GM13976 (cell line): ENCODE results near the gene SLC37A1.

Experiments used
- DNase-seq: peaks from one replicate; pipeline ENCODE4 v3.0.0; 2012; ENCODE audit warnings: low spot score
- in situ Hi-C: fragments of 300-500 bp; cut with MboI; formaldehyde crosslinking; loops from one replicate; pipeline ENCODE4 v1.12.0; 2022; ENCODE audit warnings: low sequenced_read_pairs, mixed read lengths, inconsistent platforms; ENCODE audit not compliant: unreplicated experiment
- TF ChIP-seq, protein P1 (sequence below): IDR thresholded peaks from 2 replicates; pipeline ENCODE4 v1.5.1; 2012; ENCODE audit warnings: borderline replicate concordance, mild to moderate bottlenecking; ENCODE audit not compliant: insufficient read depth; ENCODE audit errors: extremely low read depth, missing control alignments, control extremely low read depth

Gene SLC37A1

DNA sequence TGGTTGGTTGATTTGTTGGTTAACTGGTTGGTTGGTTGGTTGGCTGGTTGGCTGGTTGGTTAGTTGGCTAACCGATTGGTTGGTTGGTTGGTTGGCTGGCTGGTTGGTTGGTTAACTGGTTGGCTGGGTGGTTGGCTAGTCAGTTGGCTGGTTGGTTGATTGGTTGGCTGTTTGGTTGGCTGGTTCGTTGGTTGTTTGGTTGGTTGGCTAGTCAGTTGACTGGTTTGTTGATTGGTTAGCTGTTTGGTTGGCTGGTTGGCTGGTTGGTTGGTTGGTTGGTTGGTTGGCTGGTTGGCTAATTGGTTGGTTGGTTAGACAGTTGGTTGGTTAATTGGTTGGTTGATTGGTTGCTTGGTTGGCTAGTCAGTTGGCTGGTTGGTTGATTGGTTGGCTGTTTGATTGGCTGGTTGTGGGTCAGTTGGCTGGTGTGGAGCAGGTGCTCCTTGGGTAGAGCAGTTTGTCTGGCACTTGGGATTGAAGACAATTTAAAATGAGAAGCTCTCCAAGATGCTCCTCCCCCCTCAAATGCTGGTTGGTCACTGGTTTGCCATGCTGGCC, 24.6 kb upstream of the SLC37A1 start:
- no peak for DNase-seq
- TF ChIP-seq, protein P1, sequence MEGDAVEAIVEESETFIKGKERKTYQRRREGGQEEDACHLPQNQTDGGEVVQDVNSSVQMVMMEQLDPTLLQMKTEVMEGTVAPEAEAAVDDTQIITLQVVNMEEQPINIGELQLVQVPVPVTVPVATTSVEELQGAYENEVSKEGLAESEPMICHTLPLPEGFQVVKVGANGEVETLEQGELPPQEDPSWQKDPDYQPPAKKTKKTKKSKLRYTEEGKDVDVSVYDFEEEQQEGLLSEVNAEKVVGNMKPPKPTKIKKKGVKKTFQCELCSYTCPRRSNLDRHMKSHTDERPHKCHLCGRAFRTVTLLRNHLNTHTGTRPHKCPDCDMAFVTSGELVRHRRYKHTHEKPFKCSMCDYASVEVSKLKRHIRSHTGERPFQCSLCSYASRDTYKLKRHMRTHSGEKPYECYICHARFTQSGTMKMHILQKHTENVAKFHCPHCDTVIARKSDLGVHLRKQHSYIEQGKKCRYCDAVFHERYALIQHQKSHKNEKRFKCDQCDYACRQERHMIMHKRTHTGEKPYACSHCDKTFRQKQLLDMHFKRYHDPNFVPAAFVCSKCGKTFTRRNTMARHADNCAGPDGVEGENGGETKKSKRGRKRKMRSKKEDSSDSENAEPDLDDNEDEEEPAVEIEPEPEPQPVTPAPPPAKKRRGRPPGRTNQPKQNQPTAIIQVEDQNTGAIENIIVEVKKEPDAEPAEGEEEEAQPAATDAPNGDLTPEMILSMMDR: no peak
- in situ Hi-C loops: no loop called here

DNA sequence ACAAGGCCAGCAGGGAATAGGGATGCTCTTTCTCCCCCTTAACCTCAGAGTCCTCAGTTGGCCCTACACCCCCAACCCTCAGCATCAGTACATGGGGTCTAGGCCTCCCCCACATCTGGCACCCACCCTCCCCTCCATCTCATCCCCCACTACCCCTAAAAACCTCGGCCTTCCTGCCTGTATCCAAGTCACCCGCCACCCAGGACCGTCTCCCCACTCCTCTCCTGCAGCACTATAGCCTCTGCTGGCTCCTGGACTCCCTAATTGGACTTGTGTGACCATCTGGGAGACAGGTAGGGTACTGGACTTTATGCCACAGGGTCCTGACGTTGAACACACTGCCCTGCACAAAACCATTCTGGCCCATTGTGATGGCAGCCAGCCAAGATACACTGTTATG, 23.7 kb upstream of the SLC37A1 start:
- in situ Hi-C loops: no loop called here
- TF ChIP-seq, protein P1: no peak
- no peak for DNase-seq

DNA sequence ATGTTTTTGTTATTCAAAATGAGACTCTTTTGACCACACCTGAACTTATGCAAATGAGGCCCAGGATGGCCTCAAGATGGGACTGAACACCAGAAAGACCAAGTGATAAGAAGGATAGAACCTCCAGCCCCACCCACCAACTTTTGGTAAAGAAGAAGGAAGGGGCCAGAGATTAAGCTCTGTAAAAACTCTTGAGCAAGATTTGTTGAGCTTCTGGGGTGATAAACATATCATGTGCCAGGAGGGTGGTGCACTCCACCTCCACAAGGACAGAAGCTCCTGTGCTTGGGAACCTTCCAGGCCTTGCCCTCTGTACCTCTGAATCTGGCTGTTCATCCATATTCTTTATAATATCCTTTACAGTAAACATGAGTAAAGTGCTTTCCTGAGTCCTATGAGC, 22.9 kb upstream of the SLC37A1 start:
- in situ Hi-C loops: no loop called here
- no peak for DNase-seq

DNA sequence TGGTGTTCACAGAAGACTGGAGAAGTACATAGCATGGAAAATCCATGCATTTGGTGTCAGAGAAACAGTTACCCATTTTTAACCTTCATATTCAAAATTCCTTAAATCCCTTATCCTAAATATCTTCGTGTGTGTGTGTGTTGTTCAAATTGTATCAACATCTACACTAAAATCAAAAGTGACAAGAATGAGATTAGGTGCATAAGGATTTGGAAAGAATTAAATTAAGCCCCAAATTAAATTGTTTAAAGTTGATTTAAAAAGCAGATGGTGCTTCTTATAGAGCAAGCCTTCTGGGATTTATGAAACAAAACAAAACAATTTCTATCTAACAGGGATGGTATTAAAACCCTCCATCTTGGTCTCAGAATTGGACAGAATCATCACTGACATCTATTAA, 22.3 kb upstream of the SLC37A1 start:
- in situ Hi-C loops: no loop called here
- no peak for DNase-seq
- TF ChIP-seq, protein P1: no peak

More for the DNA sequence above, 22.9 kb upstream of the SLC37A1 start:
- TF ChIP-seq, protein P1: no peak

DNA sequence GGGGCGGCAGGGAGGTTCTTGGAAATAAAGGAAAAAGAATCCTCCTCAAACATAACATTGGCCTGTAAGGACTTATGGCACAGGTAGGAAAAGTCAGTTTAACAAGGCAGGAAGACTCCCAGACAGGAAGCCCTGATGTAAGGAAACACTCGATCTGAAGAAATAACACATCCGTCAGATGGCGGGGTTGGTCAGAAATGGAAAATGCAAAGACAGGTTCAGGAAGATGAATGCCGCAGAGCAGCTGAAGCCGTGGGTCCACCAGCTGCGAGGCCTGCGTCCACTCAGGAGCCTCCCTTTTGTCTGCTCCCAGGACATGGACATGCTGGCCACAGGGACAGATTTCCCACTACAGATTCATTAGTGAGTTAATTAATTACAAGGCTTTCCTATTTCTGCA, 21.5 kb upstream of the SLC37A1 start:
- TF ChIP-seq, protein P1: no peak
- in situ Hi-C loops: no loop called here
- no peak for DNase-seq

DNA sequence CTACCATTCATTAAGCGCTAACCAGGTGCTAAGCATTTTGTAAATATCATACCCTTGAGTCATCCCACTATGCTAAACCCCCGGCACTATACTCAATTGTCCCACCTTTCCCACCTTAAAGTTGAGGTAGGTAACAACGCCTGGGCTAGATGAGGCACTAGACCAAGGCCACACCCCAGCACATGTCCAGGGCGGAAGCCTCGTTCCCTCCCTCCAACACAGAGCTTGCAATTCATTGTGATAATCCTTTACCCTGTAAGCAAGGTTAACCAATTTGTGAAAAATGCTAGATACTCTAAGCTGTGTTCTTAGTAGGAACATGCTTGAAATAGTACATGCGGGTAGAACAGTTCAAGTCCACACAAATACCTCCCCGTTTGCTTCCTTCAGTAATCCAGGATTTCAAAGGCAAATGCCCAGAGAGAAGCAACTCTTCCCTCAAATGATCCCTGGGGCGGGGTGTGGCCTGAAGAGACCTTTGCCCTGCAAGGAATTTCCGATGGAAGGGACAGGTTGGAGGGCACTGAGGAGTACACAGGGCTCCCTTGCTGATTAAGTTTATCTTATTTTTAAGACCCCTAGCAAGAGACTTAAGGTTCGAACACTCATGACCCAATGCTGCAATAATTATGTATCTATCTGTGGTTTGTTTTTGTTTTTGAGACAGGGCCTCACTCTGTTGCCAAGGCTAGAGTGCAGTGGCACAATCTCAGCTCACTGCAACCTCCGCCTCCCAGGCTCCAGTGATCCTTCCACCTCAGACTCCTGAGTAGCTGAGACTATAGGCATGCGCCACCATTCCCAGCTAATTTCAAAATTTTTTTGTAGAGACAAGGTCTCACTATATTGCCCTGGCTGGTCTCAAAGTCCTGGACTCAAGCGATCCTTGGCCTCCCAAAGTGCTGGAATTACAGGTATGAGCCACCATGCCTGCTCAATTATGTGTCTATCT, 20.3 kb upstream of the SLC37A1 start:
- in situ Hi-C loops: no loop called here
- TF ChIP-seq, protein P1: no peak
- DNase-seq: no peak
